GM21381 (cell line): ENCODE results near the gene LOC101059915.
"Not testable (repeated sequence)": the region's sequence is repeated elsewhere in the genome, so short reads cannot be mapped to it uniquely, and the experiment has no call there.

Experiments used
- ATAC-seq: cut with Tn5 transposase; IDR thresholded peaks from one replicate; pipeline ENCODE4 v1.9.1; 2021; ENCODE audit warnings: mild to moderate bottlenecking, moderate library complexity; ENCODE audit not compliant: unreplicated experiment

The LOC101059915 gene

GRCh38 chrX:71671043-71671780, 3.9 kb downstream of the LOC101059915 start:
- no peak for ATAC-seq

DNA sequence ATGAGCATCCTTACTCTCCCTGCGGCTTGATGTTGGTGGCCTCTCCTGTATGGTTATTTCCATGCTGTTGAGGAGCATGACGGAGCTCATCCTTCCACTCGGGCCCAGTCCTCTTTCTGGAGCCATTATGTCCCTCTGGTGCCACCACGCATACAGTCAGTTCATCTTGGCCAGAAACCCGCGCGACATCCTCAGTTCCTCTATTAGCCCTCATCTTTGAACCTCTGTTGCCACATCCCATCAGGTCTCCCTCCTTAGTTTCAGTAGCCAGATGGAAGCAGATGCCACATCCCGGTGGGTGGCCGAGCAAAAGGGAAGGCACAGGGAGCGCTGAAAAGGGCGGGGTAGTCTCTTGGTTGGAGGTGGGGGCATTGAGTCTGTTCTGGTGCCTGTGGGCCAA, 4.6 kb downstream of the LOC101059915 start:
- ATAC-seq: no peak

DNA sequence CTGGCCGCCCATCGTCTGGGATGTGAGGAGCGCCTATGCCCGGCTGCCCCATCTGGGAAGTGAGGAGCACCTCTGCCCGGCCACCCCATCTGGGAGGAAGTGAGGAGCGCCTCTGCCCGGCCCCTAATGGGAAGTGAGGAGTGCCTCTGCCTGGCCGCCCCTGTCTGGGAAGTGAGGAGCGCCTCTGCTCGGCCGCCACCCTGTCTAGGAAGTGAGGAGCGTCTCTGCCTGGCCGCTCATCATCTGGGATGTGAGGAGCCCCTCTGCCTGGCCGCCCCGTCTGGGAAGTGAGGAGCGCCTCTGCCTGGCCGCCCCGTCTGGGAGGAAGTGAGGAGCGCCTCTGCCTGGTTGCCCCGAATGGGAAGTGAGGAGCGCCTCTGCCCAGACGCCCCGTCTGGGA, 8.3 kb downstream of the LOC101059915 start:
- ATAC-seq: not testable (repeated sequence)

- not testable (repeated sequence) for ATAC-seq
These were observed 8.9 kb downstream of the LOC101059915 start for GRCh38 chrX:71676068-71676795.

DNA sequence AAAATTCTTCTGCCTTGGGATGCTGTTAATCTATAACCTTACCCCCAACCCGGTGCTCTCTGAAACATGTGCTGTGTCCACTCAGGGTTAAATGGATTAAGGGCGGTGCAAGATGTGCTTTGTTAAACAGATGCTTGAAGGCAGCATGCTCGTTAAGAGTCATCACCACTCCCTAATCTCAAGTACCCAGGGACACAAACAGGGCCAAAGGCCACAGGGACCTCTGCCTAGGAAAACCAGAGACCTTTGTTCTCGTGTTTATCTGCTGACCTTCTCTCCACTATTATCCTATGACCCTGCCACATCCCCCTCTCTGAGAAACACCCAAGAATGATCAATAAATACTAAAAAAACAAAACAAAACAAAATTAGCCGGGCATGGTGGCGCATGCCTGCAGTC, 9.8 kb downstream of the LOC101059915 start:
- ATAC-seq: not testable (repeated sequence)

DNA sequence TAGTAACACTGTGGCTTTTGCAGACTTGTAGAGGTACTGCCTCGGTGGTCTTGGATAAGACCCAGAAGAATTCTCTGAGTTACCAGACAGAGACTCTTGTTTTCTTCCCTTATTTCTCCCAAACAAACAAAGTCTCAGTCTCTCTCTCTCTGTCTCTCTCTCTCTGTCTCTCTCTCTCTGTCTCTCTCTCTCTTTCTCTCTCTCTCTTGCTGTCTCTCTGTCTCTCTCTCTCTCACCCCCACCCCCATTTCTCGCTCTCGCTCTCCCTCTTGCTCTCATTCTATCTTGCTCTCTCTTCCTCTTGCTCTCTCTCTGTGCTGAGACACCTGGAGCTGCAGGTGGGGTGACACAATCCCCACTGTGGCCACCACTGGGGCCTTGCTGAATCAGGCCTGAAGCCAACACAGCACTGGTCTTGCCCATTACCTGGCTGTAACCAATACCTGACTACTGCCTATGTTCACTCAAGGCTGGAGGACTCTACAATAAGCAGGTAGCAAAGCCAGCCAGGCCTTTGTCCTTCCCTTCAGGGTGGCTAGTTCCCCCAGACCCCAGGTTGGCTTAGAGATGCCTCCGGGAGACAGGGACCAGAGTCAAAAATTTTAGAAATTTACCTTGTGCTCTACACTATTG, 12.3 kb downstream of the LOC101059915 start:
- no peak for ATAC-seq

DNA sequence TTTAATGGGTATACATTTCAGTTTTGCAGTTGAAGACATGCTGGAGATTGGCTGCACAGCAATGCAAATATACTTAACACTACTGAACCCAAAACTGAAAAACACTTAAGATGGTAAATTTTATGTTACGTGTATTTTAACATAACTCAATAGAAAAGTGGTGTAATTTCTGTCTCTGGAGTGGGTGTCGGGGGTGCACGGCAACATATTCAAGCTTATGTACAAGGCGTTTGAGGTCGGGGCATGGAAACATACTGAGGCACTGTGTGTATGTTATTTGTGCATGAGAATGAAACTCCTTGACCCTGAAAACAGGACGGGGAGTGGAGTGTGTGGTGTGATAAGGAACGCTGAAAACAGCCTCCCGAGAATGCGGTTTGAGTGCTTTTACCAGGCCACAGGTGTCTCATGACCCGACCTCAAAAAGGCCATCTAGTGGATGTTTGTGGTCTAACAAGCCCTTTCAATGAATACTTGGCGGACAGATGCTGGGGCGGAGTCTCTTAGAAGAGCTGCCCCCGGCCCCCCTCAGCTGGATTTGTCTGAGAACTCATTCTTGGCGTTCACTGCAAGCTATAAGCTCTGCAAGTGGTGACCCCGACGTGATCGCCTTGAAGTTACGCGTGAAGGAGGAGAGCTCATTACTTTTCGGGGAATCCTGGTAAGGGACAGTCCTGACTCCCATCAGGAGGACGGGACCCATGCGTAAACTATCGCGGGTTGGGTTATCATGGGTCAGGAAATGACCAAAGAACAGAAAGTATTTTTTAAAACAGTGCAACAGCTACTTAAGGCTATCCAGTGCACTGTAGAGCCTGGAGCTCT, 29.5 kb downstream of the LOC101059915 start:
- peak; percentile 65 for ATAC-seq

GRCh38 chrX:71697466-71698298, 30.3 kb downstream of the LOC101059915 start:
- ATAC-seq: peak; percentile 50

DNA sequence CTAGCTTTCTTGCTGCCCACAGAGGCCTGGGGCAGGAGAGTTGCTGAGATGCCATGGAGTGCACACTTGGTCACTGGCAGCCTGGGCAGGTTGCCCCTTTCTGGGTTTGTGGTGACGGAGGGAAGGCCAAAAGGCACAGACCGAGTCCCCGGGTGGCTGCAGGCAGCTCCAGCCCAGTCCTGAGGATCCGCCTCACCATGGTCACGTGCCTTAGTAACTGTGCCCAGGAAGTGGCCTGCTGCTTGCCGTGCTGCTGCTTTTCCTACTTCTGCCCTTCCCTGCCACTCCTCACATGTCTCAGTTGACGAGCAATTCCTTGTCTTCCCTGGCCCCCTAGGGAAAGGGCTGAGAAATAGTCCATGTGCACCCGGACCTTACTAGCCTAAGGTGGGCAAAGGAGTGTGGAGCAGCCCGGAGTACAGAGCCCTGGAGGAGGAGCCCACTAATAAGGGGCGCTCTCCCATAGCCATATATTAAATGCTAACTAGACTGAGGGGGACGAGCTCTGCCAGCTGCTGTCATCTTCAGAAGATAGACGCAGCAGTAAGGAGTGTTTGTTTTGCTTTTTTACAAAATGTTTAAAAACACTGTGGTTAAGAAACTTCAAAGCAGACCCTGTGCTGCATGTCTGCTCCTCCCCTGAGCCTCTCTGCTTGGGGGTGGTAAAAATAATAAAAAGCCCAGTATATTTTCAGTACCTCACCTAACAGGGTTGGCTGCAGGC, 31.1 kb downstream of the LOC101059915 start:
- ATAC-seq: not testable (repeated sequence)

- ATAC-seq: not testable (repeated sequence)
These were observed 31.6 kb downstream of the LOC101059915 start for GRCh38 chrX:71699023-71699344.

- not testable (repeated sequence) for ATAC-seq
These were observed 35.5 kb downstream of the LOC101059915 start for GRCh38 chrX:71702853-71703252.

DNA sequence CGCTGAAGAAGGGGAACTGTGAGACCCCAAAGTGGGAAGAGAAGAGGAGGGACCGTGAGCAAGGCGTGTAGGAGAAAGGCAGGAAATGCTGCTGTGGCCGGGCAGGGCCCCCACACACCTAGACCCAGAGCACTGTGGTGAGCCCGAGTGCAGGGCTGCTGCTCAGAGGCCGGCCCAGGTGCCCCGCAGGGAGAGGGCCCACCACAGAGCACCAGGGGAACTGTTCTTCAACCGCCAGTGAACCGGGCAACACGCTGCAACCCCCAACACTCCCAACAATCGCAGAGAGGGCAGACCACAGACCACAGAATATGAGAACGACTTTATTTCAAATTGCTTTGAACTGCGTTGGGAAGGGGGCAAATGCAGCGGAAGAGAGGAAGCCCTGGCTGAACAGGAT, 46.7 kb downstream of the LOC101059915 start:
- not testable (repeated sequence) for ATAC-seq

GRCh38 chrX:71715551-71715950, 48.2 kb downstream of the LOC101059915 start:
- not testable (repeated sequence) for ATAC-seq

- ATAC-seq: not testable (repeated sequence)
These were observed 49.0 kb downstream of the LOC101059915 start for GRCh38 chrX:71716323-71716722.

GRCh38 chrX:71718185-71718584, 50.8 kb downstream of the LOC101059915 start, which contains the start of gene CXorf49:
Gene CXorf49 (minus strand): TSS chrX:71718285. CDS start chrX:71718151, 134 bp downstream.
- not testable (repeated sequence) for ATAC-seq

DNA sequence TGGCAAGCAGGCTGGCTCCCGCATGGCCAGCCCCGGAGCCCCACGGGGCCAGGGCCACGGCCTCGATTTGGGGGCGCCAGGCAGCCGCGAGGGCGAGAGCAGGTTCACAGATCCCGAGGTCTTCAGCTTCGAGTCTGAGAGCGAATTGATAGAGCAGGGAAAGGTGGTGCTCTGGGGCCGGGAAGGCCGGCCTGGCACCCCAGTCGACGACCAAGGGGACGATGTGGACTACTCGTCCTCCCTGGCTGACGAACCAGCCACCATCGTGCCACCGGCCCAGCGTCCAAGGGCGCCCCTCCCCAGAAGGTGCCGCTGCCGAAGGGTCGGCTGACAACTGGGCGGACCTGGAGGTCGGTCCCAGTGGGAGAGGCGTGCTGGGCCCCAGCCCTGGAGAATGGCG, 51.8 kb downstream of the LOC101059915 start:
- ATAC-seq: not testable (repeated sequence)

- not testable (repeated sequence) for ATAC-seq
These were observed 53.0 kb downstream of the LOC101059915 start for GRCh38 chrX:71720289-71720886.
